ENCODE results near the gene PDLIM1.

DNA sequence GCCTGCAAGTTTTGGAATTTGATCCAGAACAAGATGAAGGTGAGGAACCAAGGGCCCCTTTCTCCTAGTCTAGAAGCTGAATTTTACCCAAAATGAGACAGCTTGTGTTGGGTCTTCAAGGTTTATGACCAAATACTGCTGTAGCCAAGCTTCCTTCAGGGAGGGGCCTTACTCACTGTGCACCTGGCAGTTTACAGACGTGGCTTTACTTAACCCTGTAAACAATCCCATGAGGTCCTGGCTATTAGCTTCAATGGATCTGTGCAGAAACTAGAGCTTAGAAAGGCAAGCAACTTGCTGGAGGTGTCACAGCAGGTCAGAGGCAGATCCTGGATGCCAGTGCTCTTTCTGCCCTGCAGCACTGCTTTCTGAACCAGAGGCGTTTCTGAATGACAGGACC, 46.7 kb downstream of the PDLIM1 start:
- TF ChIP-seq, protein P1, sequence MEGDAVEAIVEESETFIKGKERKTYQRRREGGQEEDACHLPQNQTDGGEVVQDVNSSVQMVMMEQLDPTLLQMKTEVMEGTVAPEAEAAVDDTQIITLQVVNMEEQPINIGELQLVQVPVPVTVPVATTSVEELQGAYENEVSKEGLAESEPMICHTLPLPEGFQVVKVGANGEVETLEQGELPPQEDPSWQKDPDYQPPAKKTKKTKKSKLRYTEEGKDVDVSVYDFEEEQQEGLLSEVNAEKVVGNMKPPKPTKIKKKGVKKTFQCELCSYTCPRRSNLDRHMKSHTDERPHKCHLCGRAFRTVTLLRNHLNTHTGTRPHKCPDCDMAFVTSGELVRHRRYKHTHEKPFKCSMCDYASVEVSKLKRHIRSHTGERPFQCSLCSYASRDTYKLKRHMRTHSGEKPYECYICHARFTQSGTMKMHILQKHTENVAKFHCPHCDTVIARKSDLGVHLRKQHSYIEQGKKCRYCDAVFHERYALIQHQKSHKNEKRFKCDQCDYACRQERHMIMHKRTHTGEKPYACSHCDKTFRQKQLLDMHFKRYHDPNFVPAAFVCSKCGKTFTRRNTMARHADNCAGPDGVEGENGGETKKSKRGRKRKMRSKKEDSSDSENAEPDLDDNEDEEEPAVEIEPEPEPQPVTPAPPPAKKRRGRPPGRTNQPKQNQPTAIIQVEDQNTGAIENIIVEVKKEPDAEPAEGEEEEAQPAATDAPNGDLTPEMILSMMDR (conservative IDR thresholded peaks at IDR 0.05 in 1 of 2, IDR thresholded peaks at IDR 0.05 in 1 of 2; ENCODE audit: low read depth in 1 of 2, low read length in 2 of 2) = no peak
- TF ChIP-seq EZH2 (IDR thresholded peaks at IDR 0.05; ENCODE audit: low read length, missing control alignments) = no peak
